GM23338 (cell line): ENCODE data around the gene FCN2.

ENCODE experiments used
- CREB1 ChIP-seq: fragments of 250-450 bp; sonication (Bioruptor Pico); IDR thresholded peaks from 2 replicates; pipeline ENCODE4 v1.5.0; 2020; ENCODE audit warnings: low read depth, mild to moderate bottlenecking, moderate library complexity
- JUNB ChIP-seq: IDR thresholded peaks from one replicate; pipeline ENCODE4 v1.6.1; 2016; ENCODE audit warnings: antibody characterized with exemption; ENCODE audit not compliant: unreplicated experiment
- POLR2AphosphoS5 ChIP-seq: IDR thresholded peaks from 2 replicates; pipeline ENCODE4 v1.6.1; 2016; ENCODE audit warnings: antibody characterized with exemption, low read depth
- TF ChIP-seq, protein P1 (sequence below), 2 experiments: fragments of 200-600 bp in 1 of 2; sonication (generic) in 1 of 2; conservative IDR thresholded peaks; 2 replicates each; pipeline versions ENCODE4 v1.5.1 to v1.6.1; 2016 to 2017; ENCODE audit warnings: antibody characterized with exemption in 2 of 2, low read depth in 2 of 2, mild to moderate bottlenecking in 2 of 2, moderate library complexity in 1 of 2
- TF ChIP-seq, protein P2 (sequence below): IDR thresholded peaks from one replicate; pipeline ENCODE4 v1.6.1; 2018; ENCODE audit warnings: antibody characterized with exemption; ENCODE audit not compliant: unreplicated experiment

DNA sequence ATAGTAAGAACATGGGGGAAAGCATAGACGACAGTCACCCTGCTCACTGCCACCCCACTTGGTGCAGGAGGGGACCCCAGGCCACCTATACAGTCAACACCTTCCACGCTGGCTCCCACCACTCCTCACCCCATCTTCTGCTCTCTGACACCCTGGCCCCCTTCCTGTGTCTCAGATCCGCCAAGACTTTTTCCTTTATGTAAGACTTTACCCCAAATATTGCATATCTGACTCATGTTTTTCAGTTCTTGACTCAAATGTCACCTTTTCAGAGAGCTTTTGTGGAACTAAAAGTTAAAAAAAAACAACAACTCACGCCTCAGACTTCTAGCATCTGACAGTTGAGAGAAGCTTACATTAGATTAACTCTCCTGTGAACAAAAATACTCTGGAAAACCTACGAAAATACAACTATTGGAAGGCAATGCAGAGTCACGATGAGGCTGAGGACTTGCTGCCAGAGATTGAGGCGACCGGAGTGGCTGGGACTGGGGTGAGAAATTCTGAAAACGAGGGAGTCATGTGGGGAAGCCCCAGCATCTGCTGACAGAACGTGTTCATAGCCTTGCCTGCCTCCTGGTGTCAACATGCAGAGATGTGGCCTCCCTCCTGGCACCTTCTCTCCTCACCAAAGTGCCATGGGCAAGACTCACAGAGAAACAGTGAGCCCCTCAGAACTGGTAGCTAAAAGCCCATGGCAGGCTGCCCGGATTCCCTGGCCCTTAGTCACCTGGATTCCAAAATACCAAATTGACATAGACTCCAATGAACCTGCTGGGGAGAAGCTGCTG, 22.4 kb upstream of the FCN2 start:
- TF ChIP-seq, protein P1, sequence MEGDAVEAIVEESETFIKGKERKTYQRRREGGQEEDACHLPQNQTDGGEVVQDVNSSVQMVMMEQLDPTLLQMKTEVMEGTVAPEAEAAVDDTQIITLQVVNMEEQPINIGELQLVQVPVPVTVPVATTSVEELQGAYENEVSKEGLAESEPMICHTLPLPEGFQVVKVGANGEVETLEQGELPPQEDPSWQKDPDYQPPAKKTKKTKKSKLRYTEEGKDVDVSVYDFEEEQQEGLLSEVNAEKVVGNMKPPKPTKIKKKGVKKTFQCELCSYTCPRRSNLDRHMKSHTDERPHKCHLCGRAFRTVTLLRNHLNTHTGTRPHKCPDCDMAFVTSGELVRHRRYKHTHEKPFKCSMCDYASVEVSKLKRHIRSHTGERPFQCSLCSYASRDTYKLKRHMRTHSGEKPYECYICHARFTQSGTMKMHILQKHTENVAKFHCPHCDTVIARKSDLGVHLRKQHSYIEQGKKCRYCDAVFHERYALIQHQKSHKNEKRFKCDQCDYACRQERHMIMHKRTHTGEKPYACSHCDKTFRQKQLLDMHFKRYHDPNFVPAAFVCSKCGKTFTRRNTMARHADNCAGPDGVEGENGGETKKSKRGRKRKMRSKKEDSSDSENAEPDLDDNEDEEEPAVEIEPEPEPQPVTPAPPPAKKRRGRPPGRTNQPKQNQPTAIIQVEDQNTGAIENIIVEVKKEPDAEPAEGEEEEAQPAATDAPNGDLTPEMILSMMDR (conservative IDR thresholded peaks at IDR 0.05; ENCODE audit: low read depth in 2 of 2), result no peak
- TF ChIP-seq POLR2AphosphoS5, result no peak
- TF ChIP-seq CREB1 (CRISPR knock-in tag), result no peak
- TF ChIP-seq, protein P2, sequence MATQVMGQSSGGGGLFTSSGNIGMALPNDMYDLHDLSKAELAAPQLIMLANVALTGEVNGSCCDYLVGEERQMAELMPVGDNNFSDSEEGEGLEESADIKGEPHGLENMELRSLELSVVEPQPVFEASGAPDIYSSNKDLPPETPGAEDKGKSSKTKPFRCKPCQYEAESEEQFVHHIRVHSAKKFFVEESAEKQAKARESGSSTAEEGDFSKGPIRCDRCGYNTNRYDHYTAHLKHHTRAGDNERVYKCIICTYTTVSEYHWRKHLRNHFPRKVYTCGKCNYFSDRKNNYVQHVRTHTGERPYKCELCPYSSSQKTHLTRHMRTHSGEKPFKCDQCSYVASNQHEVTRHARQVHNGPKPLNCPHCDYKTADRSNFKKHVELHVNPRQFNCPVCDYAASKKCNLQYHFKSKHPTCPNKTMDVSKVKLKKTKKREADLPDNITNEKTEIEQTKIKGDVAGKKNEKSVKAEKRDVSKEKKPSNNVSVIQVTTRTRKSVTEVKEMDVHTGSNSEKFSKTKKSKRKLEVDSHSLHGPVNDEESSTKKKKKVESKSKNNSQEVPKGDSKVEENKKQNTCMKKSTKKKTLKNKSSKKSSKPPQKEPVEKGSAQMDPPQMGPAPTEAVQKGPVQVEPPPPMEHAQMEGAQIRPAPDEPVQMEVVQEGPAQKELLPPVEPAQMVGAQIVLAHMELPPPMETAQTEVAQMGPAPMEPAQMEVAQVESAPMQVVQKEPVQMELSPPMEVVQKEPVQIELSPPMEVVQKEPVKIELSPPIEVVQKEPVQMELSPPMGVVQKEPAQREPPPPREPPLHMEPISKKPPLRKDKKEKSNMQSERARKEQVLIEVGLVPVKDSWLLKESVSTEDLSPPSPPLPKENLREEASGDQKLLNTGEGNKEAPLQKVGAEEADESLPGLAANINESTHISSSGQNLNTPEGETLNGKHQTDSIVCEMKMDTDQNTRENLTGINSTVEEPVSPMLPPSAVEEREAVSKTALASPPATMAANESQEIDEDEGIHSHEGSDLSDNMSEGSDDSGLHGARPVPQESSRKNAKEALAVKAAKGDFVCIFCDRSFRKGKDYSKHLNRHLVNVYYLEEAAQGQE, result no peak
- TF ChIP-seq JUNB, result no peak
